HG03571 (cell line): ENCODE measurements around the gene CENPQ.
A peak's percentile ranks its signal among the peaks of the same experiment; 100 is the strongest.
"Not testable (repeated sequence)": the region's sequence is repeated elsewhere in the genome, so short reads cannot be mapped to it uniquely, and the experiment has no call there.

ENCODE experiments used
- ATAC-seq: cut with Tn5 transposase; IDR thresholded peaks from one replicate; pipeline ENCODE4 v1.9.1; 2021; ENCODE audit not compliant: unreplicated experiment

The CENPQ gene, protein sequence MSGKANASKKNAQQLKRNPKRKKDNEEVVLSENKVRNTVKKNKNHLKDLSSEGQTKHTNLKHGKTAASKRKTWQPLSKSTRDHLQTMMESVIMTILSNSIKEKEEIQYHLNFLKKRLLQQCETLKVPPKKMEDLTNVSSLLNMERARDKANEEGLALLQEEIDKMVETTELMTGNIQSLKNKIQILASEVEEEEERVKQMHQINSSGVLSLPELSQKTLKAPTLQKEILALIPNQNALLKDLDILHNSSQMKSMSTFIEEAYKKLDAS

DNA sequence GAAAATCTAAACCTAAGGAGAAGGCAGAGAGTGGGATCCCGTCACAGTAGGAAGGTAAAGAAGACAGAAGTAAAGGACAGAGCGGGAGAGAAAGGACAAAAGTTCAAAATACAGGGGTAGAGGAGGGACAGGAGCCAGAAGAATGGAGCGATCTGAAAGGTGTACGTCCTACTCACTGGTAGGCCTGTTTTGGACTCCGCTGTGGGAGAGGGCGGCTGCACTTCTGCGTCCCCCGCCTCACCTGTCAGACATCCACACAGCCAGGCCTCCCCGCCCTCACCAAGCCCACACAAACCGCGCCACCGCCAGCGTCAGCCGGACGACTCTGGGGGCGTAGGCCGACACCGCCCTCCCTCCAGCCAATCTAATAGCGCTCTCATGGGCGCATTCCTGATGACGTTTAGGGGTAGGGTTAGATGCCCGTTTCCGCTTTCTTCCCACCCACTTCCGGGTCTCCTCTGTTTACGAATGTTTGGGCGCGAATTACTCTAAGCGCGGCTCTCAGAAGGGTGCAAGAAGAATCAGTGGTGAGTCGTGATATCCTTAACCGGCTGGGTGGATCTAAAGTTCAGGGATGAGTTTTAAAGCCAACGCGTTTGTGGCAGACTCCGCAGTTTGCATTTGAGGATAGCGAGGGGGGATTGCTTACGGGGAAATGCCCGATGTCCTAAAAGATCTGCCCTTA is at the start of gene CENPQ, which contains the start of gene MMUT:
TSS of gene CENPQ (plus strand) at position 444 of the 685 bp plus-strand sequence. CDS start 6,807 bp downstream, outside the sequence.
TSS of gene MMUT (minus strand) at position 327 of the 685 bp plus-strand sequence. CDS start 3,787 bp downstream, outside the sequence.
- ATAC-seq: peak; percentile 99

DNA sequence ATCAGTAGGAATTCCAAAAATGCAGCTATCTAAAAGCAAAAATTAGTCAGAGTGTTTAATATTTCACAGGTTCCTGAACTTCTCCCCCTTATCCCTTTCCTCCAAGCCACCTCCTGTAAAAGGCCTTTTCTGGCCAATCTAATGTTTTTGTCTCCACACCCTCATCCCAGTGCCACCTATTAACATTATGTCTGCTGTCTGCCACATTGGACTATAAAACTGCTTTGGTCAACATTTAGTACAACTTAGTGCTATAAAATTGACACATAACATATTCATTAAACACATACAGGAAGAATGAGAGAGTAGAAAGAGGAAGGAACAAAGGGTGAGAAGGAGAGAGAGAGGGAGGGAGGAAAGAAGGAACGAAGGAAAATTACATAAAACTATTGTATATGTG is 47.8 kb upstream of the CENPQ start:
- no peak for ATAC-seq

DNA sequence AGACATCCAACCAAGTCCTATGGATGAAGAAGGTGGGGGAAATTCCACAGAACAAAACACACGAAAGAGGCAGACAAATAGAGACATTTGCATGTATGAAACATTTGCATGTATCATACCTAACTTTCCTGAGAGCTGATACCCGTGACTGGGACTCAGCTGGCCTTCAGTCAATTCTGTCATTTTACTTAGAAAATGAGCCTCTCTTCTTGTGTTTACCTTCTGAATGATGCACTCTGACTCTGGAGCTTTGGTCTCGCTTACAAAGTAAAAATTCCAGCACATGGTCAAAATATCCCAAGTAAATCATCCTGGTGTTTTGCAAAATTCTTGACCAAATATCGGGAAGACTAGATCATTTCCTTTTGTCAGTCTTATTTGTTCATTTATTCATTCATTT is 47.0 kb upstream of the CENPQ start:
- no peak for ATAC-seq

DNA sequence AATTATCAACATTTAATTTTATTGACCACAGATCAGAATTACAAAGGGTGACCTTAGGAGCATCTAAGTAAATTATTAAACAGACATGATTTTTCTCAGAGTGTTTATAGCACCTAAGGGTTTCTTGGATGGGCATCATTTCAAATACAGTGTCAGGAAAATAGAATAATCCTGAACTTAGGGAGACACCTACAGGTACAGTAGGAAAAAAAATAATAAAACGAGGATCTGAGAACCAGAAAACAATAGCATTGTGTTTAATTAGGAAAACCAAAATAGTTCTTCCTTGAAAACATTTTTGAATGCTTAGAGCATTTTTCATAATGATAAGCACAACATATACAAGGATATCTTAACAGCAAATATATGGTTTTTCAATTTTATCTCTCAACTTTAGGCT is 39.4 kb upstream of the CENPQ start:
- ATAC-seq: no peak

DNA sequence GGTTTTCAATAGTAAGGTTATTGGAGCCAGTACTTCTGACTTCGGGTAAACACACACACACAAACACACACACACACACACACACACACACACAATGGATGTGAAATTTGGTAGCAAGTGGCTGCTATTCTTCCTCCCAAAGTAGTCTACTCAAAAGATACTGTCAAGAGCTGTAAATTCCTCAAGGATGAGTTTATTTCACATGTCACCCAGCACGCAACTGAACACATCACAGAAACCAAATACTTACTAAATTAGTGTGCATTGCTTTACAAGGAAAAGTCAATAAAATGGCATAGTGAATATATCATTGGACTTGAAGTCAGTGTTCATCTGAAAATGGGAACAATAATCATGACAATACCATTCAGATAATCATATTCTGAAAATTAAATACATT is 33.0 kb upstream of the CENPQ start:
- no peak for ATAC-seq

DNA sequence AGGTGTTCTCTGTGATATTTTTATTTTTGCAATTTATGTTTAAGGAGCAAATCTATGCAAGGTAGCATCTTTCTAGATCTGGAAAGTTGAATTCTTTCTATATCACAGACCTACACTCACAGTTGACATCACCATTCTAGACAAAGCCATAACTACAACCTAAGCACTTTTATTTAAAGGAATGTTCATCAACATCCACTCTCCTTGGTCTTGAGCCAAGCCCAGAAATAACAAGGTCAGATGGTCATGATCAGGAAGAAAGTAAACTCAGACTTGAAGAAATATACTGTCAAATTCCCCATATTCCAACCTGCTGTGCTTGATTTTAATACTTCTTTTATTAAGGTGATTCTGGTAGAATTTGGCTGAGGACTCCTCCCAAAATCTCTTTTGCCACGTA is 32.3 kb upstream of the CENPQ start:
- no peak for ATAC-seq

DNA sequence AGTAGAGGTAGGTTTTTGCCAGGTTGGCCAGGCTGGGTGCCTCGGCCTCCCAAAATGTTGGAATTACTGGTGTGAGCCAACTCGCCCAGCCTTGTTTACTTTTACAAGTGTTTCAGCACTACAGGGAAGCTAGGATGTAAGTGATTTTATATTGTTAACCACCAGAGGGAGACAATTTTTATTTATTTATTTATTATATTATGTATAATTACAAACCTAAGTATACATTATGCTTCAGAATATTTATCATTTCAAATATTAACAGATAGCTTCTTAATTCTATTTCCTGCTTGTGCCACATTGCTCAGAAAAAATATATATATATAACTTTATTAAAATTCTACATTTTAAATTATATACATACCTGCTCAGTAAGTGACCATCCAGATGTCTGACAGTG is 9.9 kb upstream of the CENPQ start:
- no peak for ATAC-seq

DNA sequence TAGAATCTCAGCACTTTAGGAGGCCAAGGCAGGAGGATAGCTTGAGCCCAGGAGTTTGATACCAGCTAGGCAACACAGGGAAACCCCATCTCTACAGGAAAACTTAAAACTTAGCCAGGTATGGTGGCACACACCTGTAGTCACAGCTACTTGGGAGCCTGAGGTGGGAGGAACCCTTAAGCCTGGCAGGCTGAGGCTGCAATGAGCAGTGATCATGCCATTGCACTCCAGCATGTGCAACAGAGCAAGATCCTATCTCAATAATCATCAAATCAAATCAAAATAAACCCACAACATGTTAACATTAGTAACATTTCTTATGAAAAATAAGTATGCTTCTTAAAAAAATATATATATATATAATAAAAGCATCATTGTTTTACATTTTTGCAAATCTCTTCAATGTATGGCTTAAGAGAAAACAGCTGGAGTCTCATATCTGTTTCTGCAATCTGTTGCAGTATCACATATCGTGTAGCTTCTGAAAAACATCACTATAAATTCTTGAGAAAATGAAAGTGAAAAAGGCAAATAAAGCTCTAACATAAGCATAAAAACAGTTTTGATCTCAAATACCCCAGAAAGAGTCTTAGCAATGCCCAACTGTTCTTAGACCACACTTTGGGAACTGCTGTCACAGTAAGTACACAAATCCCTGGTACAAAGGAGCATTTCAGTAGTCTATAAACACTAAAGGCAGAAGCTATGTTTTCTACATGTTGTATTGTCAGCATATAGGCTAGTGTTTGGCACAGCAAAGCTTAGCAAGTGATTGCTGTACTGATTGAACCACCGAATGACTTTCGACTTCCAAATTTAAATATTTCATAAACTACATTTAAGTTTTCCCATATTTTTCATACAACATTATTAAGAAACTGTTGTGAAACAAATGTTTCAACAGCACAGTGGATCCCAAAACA is 8.1 kb upstream of the CENPQ start:
- ATAC-seq: no peak

DNA sequence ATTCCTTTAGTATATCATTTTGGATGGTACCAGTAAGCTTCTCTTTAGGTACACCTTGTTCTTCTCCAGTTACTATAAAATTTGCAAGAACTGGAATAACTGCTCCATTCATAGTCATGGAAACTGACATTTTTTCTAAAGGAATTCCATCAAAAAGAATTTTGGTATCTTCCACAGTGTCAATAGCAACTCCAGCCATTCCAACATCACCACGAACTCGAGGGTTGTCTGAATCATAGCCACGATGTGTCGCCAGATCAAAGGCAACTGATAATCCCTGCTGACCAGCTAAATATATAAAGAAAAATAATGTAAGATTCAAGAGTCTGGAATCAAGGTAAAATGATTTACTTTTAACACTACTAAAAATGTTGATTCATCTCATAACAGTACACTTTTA is 5.4 kb upstream of the CENPQ start:
- ATAC-seq: no peak

DNA sequence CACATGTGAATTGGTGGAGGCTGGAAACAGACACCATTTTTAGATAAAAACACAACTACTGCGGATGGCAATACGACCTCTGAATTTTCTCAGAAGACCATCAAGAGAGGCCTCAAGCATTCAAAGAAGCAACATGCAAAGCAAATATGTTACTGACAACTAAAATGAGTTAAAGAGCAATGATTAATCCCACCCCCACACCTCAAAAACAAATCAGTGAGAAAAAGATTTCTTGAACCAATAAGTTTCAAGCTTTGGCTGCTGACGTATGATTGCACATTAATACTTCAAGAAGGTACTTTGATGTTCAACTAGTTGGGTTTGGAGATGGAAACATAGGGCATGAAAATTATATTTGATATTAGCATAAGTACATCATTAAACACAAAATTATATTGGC is 1.1 kb upstream of the CENPQ start:
- ATAC-seq: no peak

DNA sequence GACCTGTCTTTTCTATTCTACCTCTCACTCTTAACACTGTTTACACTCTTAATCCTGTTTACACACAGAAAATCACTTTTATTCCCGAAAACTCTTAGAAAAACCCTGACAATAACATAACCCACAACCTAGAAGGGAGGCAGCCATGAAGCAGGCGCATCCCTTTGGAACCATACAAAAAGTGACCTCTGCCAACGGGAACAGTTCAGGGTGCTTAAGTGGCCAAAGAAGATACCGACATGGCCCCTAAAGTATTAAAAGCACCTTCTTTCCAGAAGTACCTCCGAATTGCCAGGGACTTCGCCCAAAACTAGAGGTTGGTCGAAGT is 607 bp upstream of the CENPQ start:
- peak; percentile 2 for ATAC-seq

DNA sequence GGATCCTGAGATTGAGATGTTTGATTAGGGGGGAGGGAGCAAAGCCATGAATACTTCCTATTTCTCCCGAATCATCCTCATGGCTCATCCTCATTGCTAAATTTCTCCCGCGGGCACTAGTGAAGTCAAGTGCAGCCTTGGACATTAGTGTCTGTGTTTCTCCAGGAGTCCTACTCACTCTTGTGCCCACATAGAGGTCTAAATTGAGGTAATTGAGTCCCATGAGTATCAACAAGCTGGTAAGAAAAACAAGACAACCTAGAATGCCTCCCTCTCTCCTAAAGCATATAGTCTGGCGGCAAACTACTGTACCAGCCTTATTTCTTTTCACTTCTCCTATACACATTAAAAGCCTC is 420 bp downstream of the CENPQ start:
- no peak for ATAC-seq

DNA sequence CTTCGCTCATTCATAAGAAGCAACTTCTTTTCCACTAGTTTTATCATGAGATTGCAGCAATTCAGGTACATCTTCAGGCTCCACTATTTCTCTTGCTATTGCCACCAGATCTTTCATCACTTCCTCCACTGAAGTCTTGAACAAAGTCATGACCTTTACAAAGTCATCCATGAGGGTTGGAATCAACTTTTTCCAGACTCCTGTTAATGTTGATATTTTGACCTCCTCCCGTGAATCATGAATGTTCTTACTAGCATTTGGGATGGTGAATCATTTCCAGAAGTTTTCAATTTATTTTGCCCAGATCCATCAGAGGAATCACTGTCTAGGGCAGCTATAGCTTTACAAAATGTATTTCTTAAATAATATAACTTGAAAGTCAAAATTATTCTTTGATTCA is 1.5 kb downstream of the CENPQ start:
- ATAC-seq: no peak

DNA sequence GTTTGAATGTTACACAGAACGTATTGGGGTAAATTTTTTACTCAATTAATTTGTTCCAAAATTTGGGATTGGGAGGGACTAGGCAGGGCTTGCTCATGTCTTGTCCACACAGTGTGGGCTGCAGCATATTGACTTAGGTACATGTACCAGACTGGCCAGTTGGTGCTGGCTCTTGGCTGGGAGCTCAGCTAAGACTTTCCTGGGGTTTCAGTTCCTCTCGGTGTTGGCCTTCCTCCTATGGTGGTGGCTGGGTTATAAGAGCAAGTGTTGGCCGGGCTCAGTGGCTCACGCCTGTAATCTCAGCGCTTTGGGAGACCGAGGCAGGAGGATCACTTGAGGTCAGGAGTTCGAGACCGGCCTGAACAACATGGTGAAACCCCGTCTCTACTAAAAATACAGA is 4.9 kb downstream of the CENPQ start:
- ATAC-seq: no peak

DNA sequence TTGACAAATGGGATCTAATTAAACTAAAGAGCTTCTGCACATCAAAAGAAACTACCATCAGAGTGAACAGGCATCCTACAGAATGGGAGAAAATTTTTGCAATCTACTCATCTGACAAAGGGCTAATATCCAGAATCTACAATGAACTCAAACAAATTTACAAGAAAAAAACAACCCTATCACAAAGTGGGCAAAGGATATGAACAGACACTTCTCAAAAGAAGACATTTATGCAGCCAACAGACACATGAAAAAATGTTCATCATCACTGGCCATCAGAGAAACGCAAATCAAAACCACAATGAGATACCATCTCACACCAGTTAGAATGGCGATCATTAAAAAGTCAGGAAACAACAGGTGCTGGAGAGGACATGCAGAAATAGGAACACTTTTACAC is 13.4 kb downstream of the CENPQ start:
- not testable (repeated sequence) for ATAC-seq

DNA sequence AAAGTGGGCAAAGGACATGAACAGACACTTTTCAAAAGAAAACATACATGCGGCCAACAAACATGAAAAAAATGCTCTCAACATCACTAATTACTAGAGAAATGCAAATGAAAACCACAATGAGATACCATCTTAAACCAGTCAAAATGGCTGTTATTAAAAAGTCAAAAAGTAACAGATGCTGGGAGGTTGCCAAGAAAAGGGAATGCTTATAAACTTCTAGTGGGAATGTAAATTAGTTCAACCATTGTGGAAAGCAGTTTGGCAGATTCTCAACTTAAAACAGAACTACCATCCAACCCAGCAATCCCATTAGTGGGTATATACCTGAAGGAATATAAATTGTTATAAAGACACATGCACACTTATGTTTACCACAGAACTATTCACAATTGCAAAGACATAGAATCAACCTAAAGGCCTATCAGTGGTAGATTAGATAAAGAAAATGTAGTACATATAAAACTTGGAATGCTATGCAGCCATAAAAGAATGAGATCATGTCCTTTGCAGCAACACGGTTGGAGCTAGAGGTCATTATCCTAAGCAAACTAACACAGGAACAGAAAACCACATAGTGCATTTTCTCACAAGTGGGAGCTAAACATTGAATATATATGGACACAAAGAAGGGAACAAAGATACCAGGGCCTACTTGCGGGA is 16.3 kb downstream of the CENPQ start:
- no peak for ATAC-seq

DNA sequence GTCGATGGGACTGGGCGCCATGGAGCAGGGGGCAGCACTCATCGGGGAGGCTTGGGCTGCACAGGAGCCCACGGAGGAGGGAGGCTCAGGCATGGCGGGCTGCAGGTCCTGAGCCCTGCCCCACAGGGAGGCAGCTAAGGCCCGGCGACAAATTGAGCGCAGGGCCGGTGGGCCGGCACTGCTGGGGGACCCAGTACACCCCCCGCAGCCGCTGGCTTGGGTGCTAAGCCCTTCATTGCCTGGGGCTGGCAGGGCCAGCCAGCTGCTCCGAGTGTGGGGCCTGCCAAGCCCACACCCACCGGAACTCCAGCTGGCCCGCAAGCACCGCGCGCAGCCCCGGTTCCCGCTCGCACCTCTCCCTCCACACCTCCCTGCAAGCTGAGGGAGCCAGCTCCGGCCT is 18.7 kb downstream of the CENPQ start:
- not testable (repeated sequence) for ATAC-seq

DNA sequence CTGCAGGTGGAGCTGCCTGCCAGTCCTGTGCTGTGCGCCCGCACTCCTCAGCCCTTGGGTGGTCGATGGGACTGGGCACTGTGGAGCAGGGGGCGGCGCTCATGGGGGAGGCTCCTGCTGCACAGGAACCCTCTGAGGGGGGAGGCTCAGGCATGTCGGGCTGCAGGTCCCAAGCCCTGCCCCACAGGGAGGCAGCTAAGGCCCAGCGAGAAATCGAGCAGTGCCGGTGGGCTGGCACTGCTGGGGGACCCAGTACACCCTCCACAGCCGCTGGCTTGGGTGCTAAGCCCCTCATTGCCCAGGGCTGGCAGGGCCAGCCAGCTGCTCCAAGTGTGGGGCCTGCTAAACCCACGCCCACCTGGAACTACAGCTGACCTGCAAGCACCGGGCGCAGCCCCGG is 20.2 kb downstream of the CENPQ start:
- not testable (repeated sequence) for ATAC-seq

DNA sequence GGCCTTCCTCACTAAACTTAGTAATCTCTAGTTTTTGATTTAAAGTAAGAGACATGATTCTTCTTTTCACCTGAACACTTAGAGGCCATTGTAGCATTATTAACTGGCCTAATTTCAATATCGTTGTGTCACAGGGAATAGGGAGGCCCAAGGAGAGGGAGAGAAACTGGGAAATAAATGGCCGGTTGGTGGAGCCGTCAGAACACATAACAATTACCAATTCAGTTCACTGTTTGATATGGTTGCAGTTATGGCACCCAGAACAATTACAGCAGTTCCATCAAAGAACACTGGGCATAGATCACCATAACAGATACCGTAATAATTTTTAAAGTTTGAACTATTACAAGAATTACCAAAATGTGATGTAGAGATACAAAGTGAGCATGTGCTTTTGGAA is 27.5 kb downstream of the CENPQ start:
- no peak for ATAC-seq

DNA sequence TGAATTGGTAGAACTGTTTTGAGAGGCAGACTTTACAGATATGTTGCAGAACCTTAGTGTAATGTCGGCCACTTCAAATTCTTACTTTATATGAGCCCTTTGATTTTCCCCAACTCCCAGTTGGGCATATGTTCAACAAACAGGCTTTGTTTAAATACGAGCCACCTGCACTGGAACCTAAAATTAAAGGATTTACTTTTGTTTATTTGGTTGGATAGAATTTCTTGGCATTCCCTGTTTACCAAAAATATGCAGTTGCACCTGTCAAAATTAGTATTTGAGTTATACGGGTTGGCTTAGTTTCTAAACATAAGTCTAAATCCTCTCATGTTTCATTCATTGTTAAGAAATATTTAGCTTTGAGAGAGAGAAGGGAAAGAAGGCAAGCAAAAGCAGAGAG is 34.1 kb downstream of the CENPQ start:
- no peak for ATAC-seq

DNA sequence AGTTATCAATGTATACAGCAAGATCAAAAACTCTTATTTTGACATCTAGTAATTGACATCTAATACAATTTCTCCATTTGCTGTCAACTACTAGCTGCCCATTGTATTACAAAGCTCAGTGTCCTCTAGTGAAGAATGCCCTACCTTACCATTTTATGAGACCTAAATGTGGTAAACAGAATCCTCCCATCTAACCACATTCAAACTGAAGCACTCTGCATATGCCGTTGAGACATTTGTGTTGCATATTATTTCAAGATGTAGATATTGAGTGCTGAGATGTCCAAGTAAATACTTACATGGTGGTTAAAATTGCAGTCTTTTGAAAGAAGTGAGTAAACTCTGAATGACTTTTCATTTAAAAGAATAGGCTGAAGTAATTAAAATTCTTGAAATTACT is 36.0 kb downstream of the CENPQ start:
- no peak for ATAC-seq
